HG03565 (cell line): ENCODE results near the gene ETV6.
A peak's percentile ranks its signal among the peaks of the same experiment; 100 is the strongest.

Source experiments
- ATAC-seq: cut with Tn5 transposase; IDR thresholded peaks from one replicate; pipeline ENCODE4 v1.9.1; 2021; ENCODE audit warnings: mild to moderate bottlenecking, moderate library complexity; ENCODE audit not compliant: unreplicated experiment

ETV6 gene

DNA sequence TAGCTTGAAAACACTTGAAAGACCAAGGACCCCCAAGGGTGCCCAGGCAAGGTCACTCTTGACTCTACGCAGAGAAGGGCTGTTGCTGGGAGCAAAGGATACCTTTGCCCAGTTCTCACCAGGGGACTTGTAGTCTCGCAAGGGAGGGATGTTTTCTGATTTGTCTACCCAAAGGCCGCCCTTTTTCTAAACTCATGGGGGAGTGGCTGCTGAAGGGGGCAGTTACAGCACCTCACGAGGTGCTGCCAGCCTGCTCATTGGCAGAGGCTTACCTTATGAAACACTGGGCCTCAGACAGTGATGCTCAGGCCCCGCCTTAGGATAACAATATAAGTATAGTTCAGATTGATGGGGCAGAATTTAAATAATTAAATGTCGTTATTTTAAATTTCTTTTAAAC lies 107.0 kb downstream of the ETV6 start:
- no peak for ATAC-seq

DNA sequence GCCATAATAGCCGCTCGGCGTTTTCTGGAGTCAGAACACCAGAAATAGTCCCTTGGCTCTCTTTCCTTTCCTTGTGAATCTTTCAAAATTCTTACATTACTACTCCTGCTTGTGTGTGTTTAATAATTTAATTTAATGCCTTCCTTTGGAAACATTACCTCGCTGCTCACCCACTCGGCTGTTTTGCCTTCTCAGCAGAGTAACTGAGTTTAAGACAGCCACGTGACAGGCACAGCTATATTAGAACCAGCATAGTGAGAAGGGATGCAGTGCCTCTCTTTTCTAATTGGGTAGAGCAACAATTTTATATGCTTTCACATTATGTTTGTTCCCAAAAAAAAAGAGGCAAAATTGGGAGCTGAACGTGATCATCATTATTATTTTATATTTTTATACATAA lies 107.6 kb downstream of the ETV6 start:
- ATAC-seq, result no peak

DNA sequence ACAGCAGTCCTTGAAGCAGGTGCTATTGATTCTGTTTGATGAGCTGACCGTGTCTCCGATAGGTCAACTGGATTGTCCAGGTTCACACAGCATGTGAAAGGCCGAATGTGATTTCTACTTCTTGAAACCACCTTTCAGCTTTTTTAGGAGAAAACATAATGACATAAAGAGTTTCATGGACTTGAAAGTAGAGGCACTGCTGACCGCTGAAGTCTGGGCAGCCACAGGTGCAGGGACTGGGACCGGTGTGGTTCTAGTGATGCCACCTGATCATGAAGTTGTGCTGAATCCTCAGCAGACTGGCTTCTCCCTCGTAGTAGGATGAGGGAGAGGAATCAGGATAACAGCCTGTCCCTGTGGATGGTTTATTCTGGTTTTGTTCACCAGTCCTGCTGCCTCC lies 108.1 kb downstream of the ETV6 start:
- ATAC-seq, result no peak

DNA sequence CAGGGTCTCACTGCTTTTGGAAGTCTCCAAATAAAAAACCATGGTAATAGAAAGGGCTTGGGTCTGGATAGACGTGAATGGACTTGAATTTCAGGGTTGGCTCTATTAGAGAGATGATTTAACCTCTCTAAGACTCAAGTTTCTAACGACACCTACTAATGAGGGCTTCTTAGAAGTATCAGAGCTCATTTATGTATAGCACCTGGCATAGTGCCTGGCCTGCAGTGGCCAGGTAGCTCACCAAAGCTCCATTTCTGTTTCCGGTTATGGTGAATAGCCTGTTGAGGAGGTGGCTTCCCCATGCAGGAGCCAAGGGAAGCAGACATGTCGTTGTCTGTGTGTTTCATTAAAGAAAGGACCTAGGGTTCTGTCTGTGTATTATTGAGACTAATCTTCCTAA lies 108.6 kb downstream of the ETV6 start:
- ATAC-seq, result no peak

DNA sequence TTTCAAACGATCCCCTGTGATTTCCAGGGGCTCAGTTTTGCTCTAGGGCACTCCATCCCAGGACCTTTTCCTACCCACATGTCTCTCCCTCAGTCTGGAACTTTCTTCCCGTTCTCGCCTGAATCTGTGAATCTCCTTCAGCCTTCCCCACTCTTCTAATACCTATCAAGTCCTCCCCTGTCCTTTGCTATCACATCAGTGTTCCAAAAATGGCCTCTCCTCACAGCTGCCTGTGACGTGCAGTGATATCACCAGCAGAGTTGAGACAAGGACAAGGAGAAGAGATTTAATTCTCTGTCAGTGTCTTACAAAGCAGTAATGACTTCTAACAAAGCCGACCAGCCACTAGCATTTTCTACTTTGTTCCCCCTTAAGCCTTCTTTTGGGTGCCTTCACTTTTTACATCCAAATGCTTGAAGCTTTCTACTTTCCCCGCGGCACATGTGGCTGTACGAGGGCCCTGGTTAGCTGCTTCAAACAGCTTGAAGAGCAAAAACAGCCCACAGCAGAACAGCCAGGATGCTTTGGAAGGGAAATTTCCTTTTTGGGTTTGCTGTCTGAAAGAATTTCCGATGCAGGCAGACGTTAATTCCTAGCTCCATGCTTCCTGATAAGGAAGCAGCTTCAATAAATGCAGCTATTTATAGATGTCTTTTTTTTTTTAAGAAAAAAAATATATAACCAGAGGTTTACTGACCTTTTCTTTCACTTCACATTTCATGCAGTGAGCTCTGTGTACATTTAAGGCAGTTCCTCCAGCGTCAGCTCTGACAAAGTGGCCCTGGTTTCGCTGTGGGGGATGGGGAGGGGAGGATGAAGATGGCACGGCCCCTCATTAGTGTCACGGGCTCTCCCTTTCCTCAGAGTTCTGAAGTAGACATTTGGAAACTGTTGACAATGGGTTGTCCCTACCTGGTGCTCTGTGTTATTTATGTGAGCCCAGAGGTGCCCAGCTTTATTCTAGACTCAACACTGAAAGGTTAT lies 109.3 kb downstream of the ETV6 start:
- ATAC-seq, result peak; percentile 30

DNA sequence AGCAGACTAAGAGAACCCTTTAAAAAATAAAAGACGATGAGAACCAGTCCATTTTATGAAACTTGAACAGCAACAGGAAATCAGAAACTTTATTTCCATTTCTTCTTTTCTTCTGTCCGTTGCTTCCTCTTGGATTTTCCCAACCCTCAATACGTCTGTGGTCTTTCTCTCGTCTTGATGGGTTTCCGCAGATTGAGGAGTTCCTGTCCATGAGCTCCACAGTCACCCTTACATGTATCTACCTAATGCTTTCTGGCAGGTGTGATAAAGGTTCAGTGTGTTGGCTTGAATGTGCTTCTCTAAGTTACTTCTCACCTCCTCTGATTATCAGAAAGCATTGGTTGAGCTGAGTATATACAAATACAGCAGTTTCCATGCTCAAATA lies 110.0 kb downstream of the ETV6 start:
- no peak for ATAC-seq

DNA sequence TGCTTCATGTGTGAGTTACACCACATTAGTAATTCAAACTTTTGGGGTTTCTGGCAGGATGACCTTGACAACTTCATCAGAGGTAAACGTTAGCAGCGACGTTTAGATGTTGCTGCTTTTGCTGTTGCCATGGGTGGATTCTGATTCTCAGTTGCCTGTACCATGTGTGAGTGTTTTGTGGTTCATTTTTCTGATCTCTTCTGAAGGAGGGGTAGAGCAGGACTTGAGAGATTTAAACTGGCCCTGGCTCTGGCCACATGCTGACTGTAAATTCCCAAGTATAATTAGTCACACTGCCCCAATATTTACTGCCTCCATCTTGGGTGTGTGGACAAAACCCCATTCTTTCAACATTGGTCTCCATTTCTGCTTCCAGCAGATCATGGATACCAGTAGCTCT lies 110.4 kb downstream of the ETV6 start:
- ATAC-seq, result no peak

DNA sequence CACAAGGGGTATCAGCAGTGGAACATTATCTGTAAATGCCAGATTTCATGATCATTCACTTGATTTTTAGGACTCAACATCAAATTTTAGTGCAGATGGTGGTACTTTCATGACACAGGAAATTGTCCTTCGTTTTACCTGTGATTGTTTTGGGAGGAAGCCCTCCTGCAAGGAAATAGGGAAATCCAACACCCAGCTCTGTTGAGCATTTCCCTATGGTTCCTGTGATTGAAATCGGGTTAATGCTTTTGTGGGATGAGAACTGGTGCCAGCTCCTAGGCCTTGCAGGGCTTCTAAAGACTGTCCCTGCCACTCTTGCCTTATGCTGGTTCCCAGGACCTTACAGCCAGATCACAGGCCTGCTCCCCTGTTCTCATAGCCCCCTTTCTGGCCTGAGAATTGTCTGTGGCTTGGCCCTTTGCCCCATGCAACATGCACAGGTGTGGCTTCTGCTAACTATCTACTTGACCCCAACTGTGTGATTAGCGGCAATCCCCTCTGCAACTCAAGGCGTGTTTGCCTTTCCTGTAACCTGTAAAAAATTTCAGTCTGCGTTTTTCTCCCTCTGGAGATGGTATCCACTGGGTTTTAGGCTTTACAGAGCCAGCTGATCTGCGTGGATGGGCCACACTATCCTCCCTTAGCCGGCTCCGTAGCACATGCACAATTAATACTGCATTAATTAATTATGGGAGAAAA lies 112.5 kb downstream of the ETV6 start:
- peak; percentile 32 for ATAC-seq

DNA sequence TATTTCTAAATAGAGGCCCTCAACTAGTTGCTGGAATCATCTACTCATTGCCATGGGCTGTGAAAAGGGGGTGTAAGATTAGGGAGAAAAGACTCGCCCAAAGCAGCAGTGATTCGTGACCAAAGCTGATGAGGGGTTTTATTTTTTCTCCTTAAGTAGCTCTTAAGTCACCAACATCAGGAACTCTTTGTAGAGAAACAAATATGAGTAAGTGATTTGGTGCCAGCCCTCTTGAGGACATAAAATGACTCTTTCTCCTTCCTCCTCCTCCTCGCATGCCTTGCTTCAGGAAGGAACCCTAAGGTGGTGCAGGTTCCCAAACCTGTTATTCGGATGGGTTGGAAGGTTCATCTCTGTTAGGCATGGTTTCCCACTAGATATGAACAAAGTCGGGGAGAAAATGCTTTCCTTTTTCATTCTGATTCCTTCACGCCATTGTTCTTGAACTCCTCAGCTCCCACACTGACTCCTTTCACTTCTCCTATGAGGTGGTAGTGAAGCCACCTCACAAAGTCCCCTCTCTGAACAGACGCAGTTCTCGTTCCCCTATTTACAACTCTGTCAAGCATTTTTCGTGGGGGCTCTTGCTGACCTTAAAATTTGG lies 113.4 kb downstream of the ETV6 start:
- no peak for ATAC-seq

DNA sequence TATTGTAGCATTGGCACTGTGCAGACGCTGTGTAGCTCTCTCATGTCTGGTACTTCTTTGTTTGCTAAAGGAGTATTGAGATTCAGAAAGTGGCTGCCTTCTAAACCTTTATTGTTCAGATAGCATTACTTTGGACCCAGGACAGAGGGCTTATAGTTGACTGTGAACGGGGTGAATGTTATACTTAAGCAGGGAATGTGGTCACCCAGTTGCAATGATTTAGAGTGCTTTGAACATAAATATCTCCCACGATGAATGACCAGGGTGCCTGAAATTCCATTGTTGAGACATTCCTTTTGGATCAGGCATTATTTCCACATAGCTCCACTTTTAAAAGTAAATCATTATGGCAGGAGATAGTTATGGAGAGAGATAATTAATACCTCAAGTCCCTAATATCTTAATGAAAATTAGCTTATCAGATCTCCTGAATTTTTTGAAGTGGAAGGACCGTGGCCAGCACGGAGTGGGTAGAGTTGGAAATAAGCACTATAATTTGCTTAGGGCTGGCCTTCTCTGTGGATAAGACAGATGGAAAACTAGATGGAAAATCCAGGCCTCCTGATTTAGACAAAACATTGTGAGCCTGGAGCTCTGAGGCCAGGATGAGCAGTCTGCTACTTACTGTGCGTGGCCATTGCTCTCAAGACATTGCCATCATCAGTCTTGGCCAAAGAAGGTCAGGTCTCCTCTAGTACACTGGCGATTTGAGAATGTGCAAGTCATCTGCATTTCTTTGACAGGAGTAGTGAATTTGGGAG lies 114.5 kb downstream of the ETV6 start:
- ATAC-seq, result no peak

DNA sequence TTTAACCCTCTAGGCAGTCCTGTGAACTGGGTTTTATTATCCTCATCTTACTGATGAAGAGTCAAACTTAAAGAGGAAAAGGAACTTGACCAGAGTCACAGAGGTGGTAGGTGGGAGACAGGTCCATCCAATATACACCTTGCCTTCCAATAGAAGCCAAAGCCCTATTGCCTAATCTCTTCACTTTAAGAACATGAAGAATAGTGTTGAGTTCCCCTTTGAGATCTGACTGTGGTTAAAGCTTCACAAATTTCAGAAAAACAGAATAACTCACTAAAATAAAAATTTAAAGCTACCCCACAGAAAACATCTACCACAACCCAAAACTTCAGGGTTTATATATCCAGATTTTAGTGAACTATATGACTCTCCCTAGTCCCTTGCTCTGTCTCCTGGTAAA lies 115.4 kb downstream of the ETV6 start:
- ATAC-seq, result no peak

DNA sequence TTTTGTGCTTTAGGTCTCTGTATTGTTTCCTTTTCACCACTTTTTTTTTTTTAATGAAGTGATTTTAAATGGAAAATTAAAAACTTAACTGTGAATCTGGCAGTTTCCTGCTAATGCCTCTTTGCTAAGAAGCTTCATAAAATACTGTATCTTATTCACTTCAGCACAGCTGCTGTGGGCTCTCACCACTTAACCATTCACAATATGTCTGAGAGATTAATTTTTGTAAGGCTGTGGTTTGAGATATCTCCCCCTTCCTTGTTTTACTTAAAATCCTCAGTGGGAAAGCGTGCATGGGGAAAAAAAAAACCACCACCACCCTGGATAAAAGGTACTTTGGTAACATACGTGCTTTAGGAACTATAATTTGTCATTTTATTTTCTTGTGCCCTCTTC lies 115.9 kb downstream of the ETV6 start:
- ATAC-seq, result no peak

DNA sequence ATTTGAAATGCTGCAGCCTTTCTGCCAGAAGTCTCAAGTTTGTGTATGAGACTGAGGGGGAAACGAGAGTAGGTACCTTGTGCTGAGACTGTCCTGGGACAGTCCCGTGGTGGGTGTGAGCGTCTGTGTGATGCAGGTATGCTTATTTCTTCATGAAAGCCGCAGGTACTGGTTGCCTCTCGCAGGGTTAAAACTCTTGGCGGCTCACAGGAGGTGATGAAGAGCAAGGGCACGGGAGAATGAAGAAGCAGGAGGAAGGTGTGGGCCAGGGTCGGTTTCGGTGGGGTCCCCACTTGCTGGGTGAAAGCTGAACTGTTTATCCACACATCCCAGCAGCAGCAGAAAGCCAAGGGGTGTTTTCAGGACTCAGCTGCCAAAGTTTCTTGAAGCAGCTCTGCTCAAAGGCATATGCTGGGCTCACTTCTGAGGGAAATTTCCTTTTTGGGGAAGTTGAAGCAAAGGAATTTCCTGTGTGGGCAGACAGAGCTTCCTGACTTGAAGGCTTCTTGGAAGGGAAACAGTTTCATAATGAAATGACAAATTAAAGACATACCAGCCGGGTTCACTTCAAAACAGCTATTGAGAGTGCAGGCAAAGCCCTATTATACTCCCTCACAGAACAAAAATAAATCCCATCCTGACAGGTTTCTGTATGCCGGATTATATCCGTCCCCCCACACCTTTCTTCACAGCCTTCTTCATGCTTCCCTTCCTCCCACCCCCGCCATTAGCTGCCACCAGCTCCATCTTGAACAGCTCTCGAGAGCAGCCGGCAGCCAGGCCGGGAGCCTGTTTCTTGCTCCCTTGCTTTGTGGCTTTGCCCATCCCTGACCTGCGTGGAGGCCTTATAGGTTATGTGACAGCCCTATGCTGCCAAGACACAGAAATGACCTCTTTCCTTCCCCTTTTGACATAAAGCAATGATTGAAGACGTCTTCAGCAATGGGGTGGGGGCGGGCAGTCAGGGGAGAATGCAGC lies 116.6 kb downstream of the ETV6 start:
- peak; percentile 61 for ATAC-seq

DNA sequence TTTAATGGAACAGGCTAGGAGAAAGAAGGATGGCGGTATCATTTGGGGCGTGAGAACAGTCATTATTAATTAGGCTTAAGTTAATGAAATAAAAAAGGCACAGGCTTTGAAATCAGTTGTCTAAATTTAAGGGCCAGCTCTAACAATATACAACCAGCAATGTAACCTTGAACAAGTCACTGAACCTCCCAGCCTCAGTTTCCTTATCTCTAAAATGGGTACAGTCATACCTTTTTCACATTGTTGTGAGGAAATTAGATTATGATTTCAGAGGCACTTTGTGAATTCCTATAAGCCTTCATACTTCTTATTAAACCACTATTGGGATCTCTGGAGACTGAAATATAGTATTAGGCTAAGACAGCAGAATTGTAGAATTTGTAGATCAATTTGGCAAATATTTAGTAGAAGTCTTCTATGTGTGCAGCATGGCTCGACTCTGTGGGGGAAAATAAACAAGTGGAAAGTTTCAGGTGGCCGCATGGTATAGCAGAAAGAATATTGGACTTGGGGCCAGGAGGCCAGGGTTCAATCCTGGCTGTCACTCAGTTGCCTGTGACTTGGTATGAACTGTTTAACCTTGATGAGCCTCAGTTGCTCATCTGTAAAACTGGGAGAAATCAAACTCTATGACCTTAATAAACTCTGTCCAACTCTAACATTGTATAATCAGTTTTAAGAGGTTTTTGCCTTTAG lies 117.7 kb downstream of the ETV6 start:
- ATAC-seq, result no peak

DNA sequence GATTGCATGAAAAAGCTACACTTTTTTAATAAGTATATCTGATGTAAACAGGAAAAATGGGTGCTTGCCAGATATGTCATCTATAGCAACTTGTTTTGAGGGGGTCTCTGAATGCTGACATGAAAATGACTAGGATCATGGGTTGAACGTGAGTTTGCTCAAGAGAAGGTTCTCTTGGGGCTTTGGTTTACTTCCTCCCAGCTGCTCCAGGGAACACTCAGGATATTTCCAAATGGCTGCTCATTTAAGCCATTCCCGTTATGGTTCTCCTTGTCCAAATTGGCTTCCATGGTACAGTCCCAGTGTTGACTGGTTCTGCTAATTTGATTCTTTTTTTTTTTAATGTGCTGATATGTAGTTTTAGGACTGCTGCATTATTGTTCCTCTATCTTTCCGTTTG lies 118.3 kb downstream of the ETV6 start:
- no peak for ATAC-seq

DNA sequence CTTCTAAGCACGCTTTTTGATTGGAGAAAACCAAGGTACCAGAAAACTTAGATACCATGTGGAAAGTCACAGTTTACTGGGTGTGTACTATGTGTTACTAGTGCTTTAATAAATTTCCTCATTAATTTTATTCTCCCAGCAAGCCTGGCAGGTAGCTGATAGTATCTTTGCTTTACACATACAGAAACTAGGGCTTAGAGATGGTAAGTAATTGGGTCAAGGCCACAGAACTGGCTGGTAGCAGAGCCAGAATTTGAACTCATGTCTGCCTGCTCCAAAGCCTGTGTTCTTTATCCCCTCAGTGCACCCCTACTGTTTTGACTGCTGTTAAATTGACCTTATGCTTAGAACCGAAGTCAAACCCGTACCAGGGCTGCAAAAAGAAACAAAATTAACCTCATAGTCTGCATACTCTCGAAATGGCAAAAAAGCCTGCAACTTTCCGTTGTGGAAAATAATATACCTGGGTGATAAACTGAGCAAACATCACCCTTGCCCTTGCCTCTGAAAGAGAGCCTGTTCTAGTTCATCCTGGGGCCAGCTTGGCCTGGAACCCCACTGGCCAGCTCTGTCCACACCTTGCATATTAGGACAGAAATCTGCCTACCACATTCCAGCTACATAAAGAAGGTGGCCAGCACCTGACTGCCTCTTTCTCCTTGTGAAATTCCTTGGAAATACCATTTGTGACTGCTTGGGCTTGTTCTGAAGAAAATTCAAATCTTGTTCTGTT lies 118.9 kb downstream of the ETV6 start:
- ATAC-seq, result no peak

DNA sequence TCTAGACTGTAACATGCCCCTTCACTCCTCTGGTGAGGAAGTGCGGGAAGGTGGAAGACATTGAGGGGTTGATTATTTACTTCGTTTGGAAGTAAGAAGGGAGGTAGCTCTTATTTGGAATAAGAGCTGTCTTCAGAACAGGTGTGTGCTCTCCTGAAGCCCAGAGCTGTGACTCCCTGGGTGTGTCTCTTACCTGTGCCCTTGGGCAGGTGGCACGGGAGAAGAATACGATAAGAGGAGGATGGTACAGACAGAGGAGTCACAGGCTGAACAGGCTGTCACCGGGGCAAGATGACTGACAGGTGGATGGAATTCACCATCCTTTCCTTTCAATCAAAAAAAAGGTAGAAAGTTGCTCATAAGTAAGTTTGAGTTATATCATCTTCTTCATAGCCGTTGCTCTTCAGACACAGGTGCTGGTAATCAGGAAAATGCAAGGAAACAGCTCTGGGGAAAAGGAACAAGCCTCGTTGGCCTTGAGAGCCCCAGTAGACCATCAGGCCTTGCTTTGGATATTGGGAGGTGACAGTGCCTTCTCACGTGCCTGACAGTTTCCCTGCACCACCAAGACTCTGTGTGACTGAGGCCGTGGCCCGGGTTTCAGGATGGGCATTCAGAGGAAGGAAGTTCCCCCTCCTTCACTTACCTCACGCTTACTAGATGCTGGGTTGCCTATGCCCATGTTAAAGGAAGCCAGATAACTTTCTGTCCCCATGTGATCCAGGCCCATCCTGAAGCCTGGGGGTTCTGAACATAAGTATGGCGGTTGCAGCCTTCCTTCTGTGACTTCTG lies 120.4 kb downstream of the ETV6 start:
- ATAC-seq, result no peak

DNA sequence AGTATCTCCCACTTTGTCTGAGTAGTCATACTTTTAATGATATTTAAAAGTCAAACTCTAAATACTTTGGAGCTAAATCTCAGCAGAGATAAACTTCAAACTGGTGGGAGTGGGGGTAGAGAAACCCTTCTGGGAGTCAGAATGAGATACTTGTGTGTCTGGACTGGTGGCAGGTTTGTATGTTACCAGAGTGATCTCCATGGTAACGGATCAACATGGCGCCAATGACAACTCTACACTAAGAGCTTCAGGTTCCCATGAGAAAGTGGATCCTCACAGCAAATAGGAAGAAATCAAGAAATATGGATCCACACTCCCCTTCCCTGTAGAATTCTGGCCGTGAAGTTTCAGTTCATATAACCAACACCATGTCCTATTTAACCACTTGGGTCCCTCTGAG lies 121.9 kb downstream of the ETV6 start:
- no peak for ATAC-seq
